ENCODE measurements around the gene RARB. TPM values are rescaled to one million over a fixed set of nuclear protein-coding genes. Genes with fewer than 3 reads are reported as not detected.
A peak's percentile ranks its signal among the peaks of the same experiment; 100 is the strongest.

Gene RARB
- total and polyA plus RNA-seq, 2 of the 13 experiments (the other 11 are each of a cell fraction or from before 2014, with no cell fraction given): 0.16 TPM; not detected in 1

DNA sequence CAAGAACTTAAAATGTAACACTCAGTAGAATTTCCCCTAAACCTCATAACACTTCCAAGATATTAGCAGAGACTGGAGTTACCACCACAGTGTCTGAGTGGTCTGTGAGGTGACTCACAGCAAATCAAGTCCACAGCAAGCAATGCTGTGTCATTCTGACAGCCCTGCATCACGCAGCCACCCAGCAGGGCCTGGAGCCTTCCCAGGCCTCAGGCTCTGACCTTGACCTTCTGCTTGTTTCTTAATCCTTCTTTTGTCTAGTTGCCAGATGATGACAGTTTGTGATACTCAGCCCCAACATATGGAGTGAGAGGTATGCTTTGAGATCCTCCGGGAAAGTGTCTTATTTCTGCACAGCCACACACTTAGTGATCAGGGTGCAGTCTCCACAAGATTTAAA lies 154.2 kb downstream of the RARB start (continued):
- TF ChIP-seq SOX6 (IDR thresholded peaks at IDR 0.05) (no peak), SOX6 (CRISPR knock-in tag; IDR thresholded peaks at IDR 0.05) (0 out of 2 replicates have a peak, but pooled peaks have one; percentile 24), ZSCAN25 (CRISPR knock-in tag; IDR thresholded peaks at IDR 0.05) (no peak), WIZ (CRISPR knock-in tag; IDR thresholded peaks at IDR 0.05) (no peak), KAT8 (CRISPR knock-in tag; IDR thresholded peaks at IDR 0.05) (no peak), CBX5 (CRISPR knock-in tag; IDR thresholded peaks at IDR 0.05; ENCODE audit: borderline replicate concordance) (0 out of 2 replicates have a peak, but pooled peaks have one; percentile 30), RARA (CRISPR knock-in tag; IDR thresholded peaks at IDR 0.05) (peak; percentile 81), PHB2 (IDR thresholded peaks at IDR 0.05; ENCODE audit: partially characterized antibody) (no peak), SRF (IDR thresholded peaks at IDR 0.05; ENCODE audit: low read depth, low read length) (no peak), RFX5 (IDR thresholded peaks at IDR 0.05; ENCODE audit: low read depth, low read length) (no peak), SRSF1 (optimal IDR thresholded peaks at IDR 0.05; ENCODE audit: low read depth, low read length) (no peak), PPARG (CRISPR knock-in tag; conservative IDR thresholded peaks at IDR 0.05) (no peak), ZNF883 (CRISPR knock-in tag; IDR thresholded peaks at IDR 0.05; ENCODE audit: not compliant biosample characterization) (no peak)
- TF ChIP-seq, protein P1, sequence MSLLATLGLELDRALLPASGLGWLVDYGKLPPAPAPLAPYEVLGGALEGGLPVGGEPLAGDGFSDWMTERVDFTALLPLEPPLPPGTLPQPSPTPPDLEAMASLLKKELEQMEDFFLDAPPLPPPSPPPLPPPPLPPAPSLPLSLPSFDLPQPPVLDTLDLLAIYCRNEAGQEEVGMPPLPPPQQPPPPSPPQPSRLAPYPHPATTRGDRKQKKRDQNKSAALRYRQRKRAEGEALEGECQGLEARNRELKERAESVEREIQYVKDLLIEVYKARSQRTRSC (CRISPR knock-in tag; IDR thresholded peaks at IDR 0.05; ENCODE audit: low read depth): no peak
- TF ChIP-seq, protein P2, sequence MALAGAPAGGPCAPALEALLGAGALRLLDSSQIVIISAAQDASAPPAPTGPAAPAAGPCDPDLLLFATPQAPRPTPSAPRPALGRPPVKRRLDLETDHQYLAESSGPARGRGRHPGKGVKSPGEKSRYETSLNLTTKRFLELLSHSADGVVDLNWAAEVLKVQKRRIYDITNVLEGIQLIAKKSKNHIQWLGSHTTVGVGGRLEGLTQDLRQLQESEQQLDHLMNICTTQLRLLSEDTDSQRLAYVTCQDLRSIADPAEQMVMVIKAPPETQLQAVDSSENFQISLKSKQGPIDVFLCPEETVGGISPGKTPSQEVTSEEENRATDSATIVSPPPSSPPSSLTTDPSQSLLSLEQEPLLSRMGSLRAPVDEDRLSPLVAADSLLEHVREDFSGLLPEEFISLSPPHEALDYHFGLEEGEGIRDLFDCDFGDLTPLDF (CRISPR knock-in tag; IDR thresholded peaks at IDR 0.05): no peak
- TF ChIP-seq, protein P3, sequence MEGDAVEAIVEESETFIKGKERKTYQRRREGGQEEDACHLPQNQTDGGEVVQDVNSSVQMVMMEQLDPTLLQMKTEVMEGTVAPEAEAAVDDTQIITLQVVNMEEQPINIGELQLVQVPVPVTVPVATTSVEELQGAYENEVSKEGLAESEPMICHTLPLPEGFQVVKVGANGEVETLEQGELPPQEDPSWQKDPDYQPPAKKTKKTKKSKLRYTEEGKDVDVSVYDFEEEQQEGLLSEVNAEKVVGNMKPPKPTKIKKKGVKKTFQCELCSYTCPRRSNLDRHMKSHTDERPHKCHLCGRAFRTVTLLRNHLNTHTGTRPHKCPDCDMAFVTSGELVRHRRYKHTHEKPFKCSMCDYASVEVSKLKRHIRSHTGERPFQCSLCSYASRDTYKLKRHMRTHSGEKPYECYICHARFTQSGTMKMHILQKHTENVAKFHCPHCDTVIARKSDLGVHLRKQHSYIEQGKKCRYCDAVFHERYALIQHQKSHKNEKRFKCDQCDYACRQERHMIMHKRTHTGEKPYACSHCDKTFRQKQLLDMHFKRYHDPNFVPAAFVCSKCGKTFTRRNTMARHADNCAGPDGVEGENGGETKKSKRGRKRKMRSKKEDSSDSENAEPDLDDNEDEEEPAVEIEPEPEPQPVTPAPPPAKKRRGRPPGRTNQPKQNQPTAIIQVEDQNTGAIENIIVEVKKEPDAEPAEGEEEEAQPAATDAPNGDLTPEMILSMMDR (CRISPR knock-in tag; IDR thresholded peaks at IDR 0.05): no peak
- TF ChIP-seq, protein P4, sequence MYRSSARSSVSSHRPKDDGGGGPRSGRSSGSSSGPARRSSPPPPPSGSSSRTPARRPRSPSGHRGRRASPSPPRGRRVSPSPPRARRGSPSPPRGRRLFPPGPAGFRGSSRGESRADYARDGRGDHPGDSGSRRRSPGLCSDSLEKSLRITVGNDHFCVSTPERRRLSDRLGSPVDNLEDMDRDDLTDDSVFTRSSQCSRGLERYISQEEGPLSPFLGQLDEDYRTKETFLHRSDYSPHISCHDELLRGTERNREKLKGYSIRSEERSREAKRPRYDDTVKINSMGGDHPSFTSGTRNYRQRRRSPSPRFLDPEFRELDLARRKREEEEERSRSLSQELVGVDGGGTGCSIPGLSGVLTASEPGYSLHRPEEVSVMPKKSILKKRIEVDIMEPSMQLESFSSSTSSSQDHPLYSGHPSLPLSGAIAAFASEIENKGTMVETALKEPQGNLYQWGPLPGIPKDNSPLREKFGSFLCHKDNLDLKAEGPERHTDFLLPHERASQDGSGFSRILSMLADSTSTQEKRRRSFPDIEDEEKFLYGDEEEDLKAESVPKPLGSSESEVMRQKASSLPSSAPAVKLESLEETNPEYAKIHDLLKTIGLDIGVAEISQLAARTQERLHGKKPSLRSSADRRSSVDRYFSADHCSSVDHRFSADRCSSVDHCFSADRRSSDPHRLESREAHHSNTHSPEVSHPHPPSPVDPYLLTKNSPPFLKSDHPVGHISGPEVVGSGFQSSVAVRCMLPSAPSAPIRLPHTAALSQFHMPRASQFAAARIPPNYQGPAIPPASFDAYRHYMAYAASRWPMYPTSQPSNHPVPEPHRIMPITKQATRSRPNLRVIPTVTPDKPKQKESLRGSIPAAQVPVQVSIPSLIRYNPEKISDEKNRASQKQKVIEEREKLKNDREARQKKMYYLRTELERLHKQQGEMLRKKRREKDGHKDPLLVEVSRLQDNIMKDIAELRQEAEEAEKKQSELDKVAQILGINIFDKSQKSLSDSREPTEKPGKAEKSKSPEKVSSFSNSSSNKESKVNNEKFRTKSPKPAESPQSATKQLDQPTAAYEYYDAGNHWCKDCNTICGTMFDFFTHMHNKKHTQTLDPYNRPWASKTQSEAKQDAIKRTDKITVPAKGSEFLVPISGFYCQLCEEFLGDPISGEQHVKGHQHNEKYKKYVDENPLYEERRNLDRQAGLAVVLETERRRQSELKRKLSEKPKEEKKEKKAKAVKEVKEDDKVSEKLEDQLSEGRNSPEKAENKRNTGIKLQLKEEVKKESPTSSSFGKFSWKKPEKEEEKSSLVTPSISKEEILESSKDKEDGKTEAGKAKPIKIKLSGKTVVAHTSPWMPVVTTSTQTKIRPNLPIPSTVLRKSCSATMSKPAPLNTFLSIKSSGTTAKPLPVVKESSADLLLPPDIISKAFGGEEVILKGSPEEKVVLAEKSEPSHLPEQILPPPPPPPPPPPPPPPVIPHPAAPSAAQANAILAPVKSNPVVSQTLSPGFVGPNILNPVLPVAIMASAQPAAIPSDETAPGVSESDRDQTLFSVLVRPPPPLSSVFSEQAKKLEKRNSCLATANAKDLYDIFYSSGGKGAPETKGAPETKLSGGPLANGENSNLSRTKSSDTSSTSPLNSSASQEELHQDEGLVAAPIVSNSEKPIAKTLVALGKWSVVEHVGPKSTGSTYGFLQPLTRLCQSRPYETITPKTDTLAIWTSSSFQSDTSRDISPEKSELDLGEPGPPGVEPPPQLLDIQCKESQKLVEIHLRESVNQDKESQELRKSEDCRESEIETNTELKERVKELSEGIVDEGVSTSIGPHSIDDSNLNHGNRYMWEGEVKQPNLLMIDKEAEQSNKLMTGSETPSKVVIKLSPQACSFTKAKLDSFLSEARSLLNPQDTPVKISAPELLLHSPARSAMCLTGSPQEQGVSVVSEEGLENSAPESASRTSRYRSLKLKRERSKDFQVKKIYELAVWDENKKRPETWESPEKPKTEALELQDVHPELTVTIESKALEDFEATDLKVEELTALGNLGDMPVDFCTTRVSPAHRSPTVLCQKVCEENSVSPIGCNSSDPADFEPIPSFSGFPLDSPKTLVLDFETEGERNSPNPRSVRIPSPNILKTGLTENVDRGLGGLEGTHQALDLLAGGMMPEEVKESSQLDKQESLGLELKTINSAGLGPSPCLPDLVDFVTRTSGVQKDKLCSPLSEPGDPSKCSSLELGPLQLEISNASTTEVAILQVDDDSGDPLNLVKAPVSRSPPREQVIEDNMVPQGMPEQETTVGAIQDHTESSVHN (CRISPR knock-in tag; IDR thresholded peaks at IDR 0.05): no peak

Measured in HepG2 (cell line).